Hepatocyte (in vitro differentiated cells): Measurements from ENCODE around the gene MTF2. TPM values are rescaled to one million over a fixed set of nuclear protein-coding genes. Genes with fewer than 3 reads are reported as not detected.
A peak's percentile ranks its signal among the peaks of the same experiment; 100 is the strongest.

Experiments
- DNase-seq: peaks from one replicate; pipeline ENCODE4 v3.0.0-alpha.2; 2016; ENCODE audit warnings: low spot score
- H2AFZ ChIP-seq: fragments of 200-600 bp; sonication (generic); 2 replicates; pipeline ENCODE4 v1.6.0; 2016; ENCODE audit warnings: antibody characterized with exemption, mild to moderate bottlenecking
- H3K27ac ChIP-seq: fragments of 200-600 bp; sonication (generic); 2 replicates; pipeline ENCODE4 v1.5.1; 2016; ENCODE audit warnings: mild to moderate bottlenecking
- H3K27me3 ChIP-seq: fragments of 200-600 bp; sonication (generic); 2 replicates; pipeline ENCODE4 v1.6.1; 2016
- H3K36me3 ChIP-seq: fragments of 200-600 bp; sonication (generic); replicated peaks from 2 replicates; pipeline ENCODE4 v1.5.1; 2016; ENCODE audit warnings: low read depth; ENCODE audit not compliant: insufficient read depth
- H3K4me1 ChIP-seq: fragments of 200-600 bp; sonication (generic); 2 replicates; pipeline ENCODE4 v1.5.1; 2016; ENCODE audit warnings: mild to moderate bottlenecking, moderate library complexity; ENCODE audit not compliant: insufficient read depth
- H3K4me2 ChIP-seq: fragments of 200-600 bp; sonication (generic); 2 replicates; pipeline ENCODE4 v1.6.0; 2016
- H3K4me3 ChIP-seq: fragments of 200-600 bp; sonication (generic); 2 replicates; pipeline ENCODE4 v1.5.1; 2016; ENCODE audit warnings: mild to moderate bottlenecking
- H3K79me2 ChIP-seq: fragments of 200-600 bp; sonication (generic); 2 replicates; pipeline ENCODE4 v1.6.0; 2017; ENCODE audit warnings: mild to moderate bottlenecking
- H3K9me2 ChIP-seq: fragments of 200-600 bp; sonication (generic); replicated peaks from 2 replicates; pipeline ENCODE4 v1.6.0; 2017; ENCODE audit warnings: mild to moderate bottlenecking; ENCODE audit not compliant: insufficient read depth
- H3K9me3 ChIP-seq: fragments of 200-600 bp; sonication (generic); 2 replicates; pipeline ENCODE4 v1.5.1; 2016; ENCODE audit warnings: low read depth, mild to moderate bottlenecking
- H4K20me1 ChIP-seq: fragments of 200-600 bp; sonication (generic); 2 replicates; pipeline ENCODE4 v1.6.0; 2016; ENCODE audit warnings: mild to moderate bottlenecking; ENCODE audit not compliant: insufficient read depth, poor library complexity, severe bottlenecking
- CTCF ChIP-seq: fragments of 200-600 bp; sonication (generic); IDR thresholded peaks from 2 replicates; pipeline ENCODE4 v1.5.1; 2016; ENCODE audit warnings: antibody characterized with exemption, mild to moderate bottlenecking; ENCODE audit not compliant: poor library complexity
- EZH2 ChIP-seq: fragments of 200-600 bp; sonication (generic); IDR thresholded peaks from 2 replicates; pipeline ENCODE4 v1.6.1; 2016; ENCODE audit warnings: antibody characterized with exemption, mild to moderate bottlenecking, borderline replicate concordance
- EZH2phosphoT487 ChIP-seq: fragments of 200-600 bp; sonication (generic); IDR thresholded peaks from one replicate; pipeline ENCODE4 v1.6.1; 2018; ENCODE audit warnings: antibody characterized with exemption, mild to moderate bottlenecking, low read depth, moderate library complexity; ENCODE audit not compliant: unreplicated experiment, severe bottlenecking
- WGBS: methylation state at CpG from one replicate; pipeline ENCODE4 v1.1.6; 2016; ENCODE audit warnings: low lambda C conversion rate; ENCODE audit errors: missing lambda C conversion rate; 5-methylcytosine and 5-hydroxymethylcytosine counted together
- polyA plus RNA-seq: library from polyadenylated mRNA; unstranded; fragments of >200 nt; fragmentation: Nextera tagmentation; extraction: Ambion mirVana; gene quantifications from 2 replicates; pipeline ENCODE4 v1.2.1, GENCODE V29; 2016
- total RNA-seq: library from RNA; depleted of rRNA; stranded (reverse); fragments of >200 nt; gene quantifications from 2 replicates; pipeline ENCODE4 v1.2.3, GENCODE V29; 2014

Gene MTF2
- total and polyA plus RNA-seq, 2 experiments from 2014 or later: 29.7 to 37.7 TPM

DNA sequence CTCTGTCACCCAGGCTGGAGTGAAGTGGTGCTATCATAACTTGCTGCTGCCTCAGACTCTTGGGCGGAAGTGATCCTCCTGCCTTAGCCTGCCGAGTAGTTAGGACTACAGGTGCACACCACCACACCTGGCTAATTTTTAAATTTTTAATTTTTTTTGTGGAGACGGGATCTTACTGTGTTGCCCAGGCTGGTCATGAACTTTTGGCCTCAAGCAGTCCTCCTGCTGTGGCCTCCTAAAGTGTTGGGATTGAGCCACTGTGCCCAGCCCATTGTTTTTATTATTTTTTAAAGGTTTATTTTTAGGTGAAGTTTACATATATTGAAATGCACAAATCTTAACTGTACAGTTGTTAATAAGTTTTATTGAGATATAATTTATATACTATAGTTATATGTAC lies 3.2 kb downstream of the MTF2 start:
- 93% methylated on average over 3 of the region's 3 CpGs for WGBS
- Histone ChIP-seq H3K4me2 (peak overlapping the region; percentile 79), H3K27ac (no peak overlapping the region), H3K4me3 (no peak overlapping the region), H3K9me2 (no peaks in the 10 kb centered on the region), H3K4me1 (peaks cover 12% of the 10 kb centered on the region), H3K79me2 (peaks cover 86% of the 10 kb centered on the region), H2AFZ (no peak overlapping the region), H4K20me1 (peaks cover 43% of the 10 kb centered on the region), H3K9me3 (no peaks in the 10 kb centered on the region), H3K27me3 (no peaks in the 10 kb centered on the region), H3K36me3 (no peaks in the 10 kb centered on the region)
- no peak for DNase-seq
- TF ChIP-seq EZH2phosphoT487 (no peak), CTCF (no peak), EZH2 (no peak)

- no peaks in the 10 kb centered on the region for H3K36me3 ChIP-seq
- DNase-seq: no peak
- no peaks in the 10 kb centered on the region for H3K9me3 ChIP-seq
- H3K9me2 ChIP-seq: no peaks in the 10 kb centered on the region
- WGBS: 100% methylated on average over 2 of the region's 2 CpGs
- no peaks in the 10 kb centered on the region for H3K27me3 ChIP-seq
- peaks cover 97% of the 10 kb centered on the region for H3K79me2 ChIP-seq
- no peak overlapping the region for H2AFZ ChIP-seq
- H3K27ac ChIP-seq: no peak overlapping the region
- no peak for TF ChIP-seq EZH2phosphoT487
- TF ChIP-seq CTCF: no peak
- no peak for TF ChIP-seq EZH2
- no peak overlapping the region for H3K4me3 ChIP-seq
- H3K4me2 ChIP-seq: no peak overlapping the region
- peaks cover 6% of the 10 kb centered on the region for H3K4me1 ChIP-seq
- H4K20me1 ChIP-seq: peaks cover 55% of the 10 kb centered on the region
Observed at GRCh38 chr1:93083979-93084378, 4.9 kb downstream of the MTF2 start.

GRCh38 chr1:93087532-93087931 lies 8.4 kb downstream of the MTF2 start:
- Histone ChIP-seq H3K9me3 (no peaks in the 10 kb centered on the region), H3K36me3 (no peaks in the 10 kb centered on the region), H3K27ac (no peak overlapping the region), H3K4me1 (no peaks in the 10 kb centered on the region), H4K20me1 (peaks cover 49% of the 10 kb centered on the region), H3K27me3 (no peaks in the 10 kb centered on the region), H3K4me3 (no peak overlapping the region), H3K79me2 (peaks cover 100% of the 10 kb centered on the region), H2AFZ (no peak overlapping the region), H3K9me2 (no peaks in the 10 kb centered on the region), H3K4me2 (no peak overlapping the region)
- DNase-seq: no peak
- TF ChIP-seq EZH2phosphoT487 (no peak), CTCF (no peak)
- WGBS: 98% methylated on average over 2 of the region's 2 CpGs
